Heart left ventricle (tissue), 16 donors: ENCODE results near the gene PPP1R37. TPM values are rescaled to one million over a fixed set of nuclear protein-coding genes. Genes with fewer than 3 reads are reported as not detected.

Source experiments
- ATAC-seq, 4 donors: fragments of 200-7000 bp; cut with Tn5 transposase; one replicate each; pipeline ENCODE4 v1.9.1; 2020 to 2022; ENCODE audit warnings: moderate library complexity in 4 of 4, mild to moderate bottlenecking in 3 of 4, moderate number of reproducible peaks in 1 of 4
- DNase-seq, 5 donors: peaks; one replicate each; pipeline ENCODE4 v3.0.0-alpha.2; 2020
- H3K27ac ChIP-seq, 12 donors: fragments of 200-600 bp; sonication (generic) in 4 of 12; one replicate each; pipeline versions ENCODE4 v1.5.0 to v1.8.0; 2016 to 2022; ENCODE audit warnings: mild to moderate bottlenecking in 2 of 12
- H3K27me3 ChIP-seq, 9 donors: fragments of 200-600 bp; sonication (generic) in 2 of 9; one replicate each; pipeline versions ENCODE4 v1.5.1 to v1.8.0; 2016 to 2022; ENCODE audit warnings: mild to moderate bottlenecking in 3 of 9
- H3K36me3 ChIP-seq, 9 donors: fragments of 200-600 bp; sonication (generic) in 2 of 9; one replicate each; pipeline versions ENCODE4 v1.5.0 to v1.8.0; 2018 to 2022; ENCODE audit warnings: mild to moderate bottlenecking in 2 of 9
- H3K4me1 ChIP-seq, 12 donors: fragments of 200-600 bp; sonication (generic) in 4 of 12; one replicate each; pipeline versions ENCODE4 v1.5.0 to v1.8.0; 2016 to 2022; ENCODE audit warnings: mild to moderate bottlenecking in 3 of 12
- H3K4me3 ChIP-seq, 12 donors: fragments of 200-600 bp; sonication (generic) in 4 of 12; one replicate each; pipeline versions ENCODE4 v1.5.0 to v1.8.0; 2017 to 2022; ENCODE audit warnings: mild to moderate bottlenecking in 9 of 12, moderate library complexity in 4 of 12
- H3K9me3 ChIP-seq, 12 donors: fragments of 200-600 bp; sonication (generic) in 4 of 12; one replicate each; pipeline versions ENCODE4 v1.5.0 to v1.8.0; 2016 to 2022; ENCODE audit warnings: mild to moderate bottlenecking in 1 of 12
- CTCF ChIP-seq, 12 donors: fragments of 200-600 bp; sonication (generic) in 4 of 12; IDR thresholded peaks; one replicate each; pipeline versions ENCODE4 v1.5.0 to v1.8.0; 2018 to 2022; ENCODE audit warnings: antibody characterized with exemption in 12 of 12, mild to moderate bottlenecking in 5 of 12
- POLR2A ChIP-seq, 2 donors: fragments of 450-650 bp; IDR thresholded peaks; one replicate each; pipeline ENCODE4 v1.6.1; 2017; ENCODE audit warnings: antibody characterized with exemption in 2 of 2, mild to moderate bottlenecking in 2 of 2, moderate library complexity in 2 of 2
- WGBS, 4 donors: extraction: QIAGEN DNeasy Blood & Tissue Kit in 2 of 4; methylation state at CpG; one replicate each; pipeline versions ENCODE4 v1.1.5 to v1.1.7; 2013 to 2018; 5-methylcytosine and 5-hydroxymethylcytosine counted together
- intact Hi-C, 10 donors: fragments of 100-400 bp; cut with DNase I; formaldehyde crosslinking; loops; one replicate each; pipeline versions ENCODE4 v1.11.1 to v1.14.2; 2022
- polyA plus RNA-seq, 2 donors: library from polyadenylated mRNA; stranded (reverse); fragments of 200-250 nt; gene quantifications; one replicate each; pipeline ENCODE4 v1.2.3, GENCODE V29; 2013
- total RNA-seq, 9 donors: library from RNA; depleted of rRNA in 2 of 9; stranded (reverse); fragments of >200 nt in 2 of 9; fragmentation: NEBNext Ultra II Directional in 3 of 9; extraction: Animal tissue kit (Norgen Biotek cat#: 25700) in 3 of 9; gene quantifications; one replicate each; pipeline versions ENCODE4 v1.1.0 to v1.2.4, GENCODE V29; 2016 to 2023
- donor health status: ischemic (EF 13 %, LVEDD 7.1; RV severe dilation, severe dysfunction).
- donor health status: healthy with polysubstance abuse.
- donor health status: DM: no; HTN: yes; CAD: no.
- donor health status: DM: no; HTN: no; CAD: no.
- donor health status: ischemic (EF 25% LVEDD 6.9; RV normal size, moderate dysfunction).
- donor health status: ischemic (EF 25% LVEDD 5.7; RV mildly dilated, moderate dysfunction).
- donor health status: healthy.
- donor health status: DM: yes; HTN: yes; CAD: no.
- donor health status: ischemic (EF 35%, LVEDD 5.7; RV mildly dilated, moderate dysfunction).
- donor health status: nonischemic (EF 11% LVEDD 7.7; RV severe dilation, severe dysfunction).
- donor health status: DM: yes; HTN: yes; CAD: no.
- donor health status: PGD.
- donor health status: ischemic (EF 29% LVEDD 5.4; RV normal size, mild dysfunction).
- donor health status: nonischemic (EF 23%, LVEDD 6.1; RV moderate dilation, normal function).

PPP1R37 gene
- total and polyA plus RNA-seq, 11 donors = 16.0 to 33.7 (median 18.9) TPM

GRCh38 chr19:45051929-45052579, 40.9 kb upstream of the PPP1R37 start:
- Histone ChIP-seq H3K27ac (no peak overlapping the region), H3K9me3 (no peaks in the 10 kb centered on the region), H3K4me1 (peaks cover 0 to 38% (median 19%) of the 10 kb centered on the region in 12 donors), H3K4me3 (no peak overlapping the region), H3K36me3 (peaks cover 3 to 62% (median 51%) of the 10 kb centered on the region in 9 donors), H3K27me3 (no peaks in the 10 kb centered on the region)
- TF ChIP-seq POLR2A (IDR thresholded peaks at IDR 0.05) (no peak), CTCF (IDR thresholded peaks at IDR 0.05) (no peak)
- 69 to 76% (median 70%) methylated on average over 9 of the region's 9 CpGs for WGBS, 4 donors
- ATAC-seq (no peak), DNase-seq (no peak)
- intact Hi-C loops = loop anchor here in 4 of 10 donors (10.0 kb wide), 2 partner anchors 147 to 157 kb away; partner anchors contain the start of genes APOE (in 3 of the 4) and TOMM40 (in 1 of the 4)

GRCh38 chr19:45056831-45057230, 36.1 kb upstream of the PPP1R37 start:
- H3K4me3 ChIP-seq = no peak overlapping the region
- no peaks in the 10 kb centered on the region for H3K27me3 ChIP-seq
- no peak overlapping the region for H3K27ac ChIP-seq
- peaks cover 3 to 100% (median 98%) of the 10 kb centered on the region in 9 donors for H3K36me3 ChIP-seq
- intact Hi-C loops = loop anchor here in 5 of 10 donors (5.0 to 10.0 kb wide), 3 partner anchors 152 to 162 kb away; partner anchors contain the start of genes APOE (in 3 of the 5) and TOMM40 (in 1 of the 5)
- DNase-seq (no peak), ATAC-seq (no peak)
- H3K9me3 ChIP-seq = no peaks in the 10 kb centered on the region
- H3K4me1 ChIP-seq = peaks cover 0 to 7% (median 0%) of the 10 kb centered on the region in 12 donors
- 83 to 91% (median 86%) methylated on average over 8 of the region's 8 CpGs for WGBS, 4 donors
- TF ChIP-seq CTCF (IDR thresholded peaks at IDR 0.05) (no peak), POLR2A (IDR thresholded peaks at IDR 0.05) (no peak)

- ATAC-seq = no peak
- H3K27ac ChIP-seq = no peak overlapping the region
- H3K4me1 ChIP-seq = peaks cover 0 to 1% (median 0%) of the 10 kb centered on the region in 12 donors
- H3K36me3 ChIP-seq = peaks cover 6 to 100% (median 99%) of the 10 kb centered on the region in 9 donors
- no peak overlapping the region for H3K4me3 ChIP-seq
- no peak for DNase-seq
- no peaks in the 10 kb centered on the region for H3K9me3 ChIP-seq
- TF ChIP-seq CTCF (IDR thresholded peaks at IDR 0.05) (no peak), POLR2A (IDR thresholded peaks at IDR 0.05) (no peak)
- 84 to 91% (median 88%) methylated on average over 9 of the region's 9 CpGs for WGBS, 4 donors
- intact Hi-C loops = loop anchor here in 5 of 10 donors (5.0 to 10.0 kb wide), 3 partner anchors 153 to 163 kb away; partner anchors contain the start of genes APOE (in 3 of the 5) and TOMM40 (in 1 of the 5)
- H3K27me3 ChIP-seq = no peaks in the 10 kb centered on the region
Observed at GRCh38 chr19:45057444-45057843, 35.5 kb upstream of the PPP1R37 start.

- TF ChIP-seq CTCF (IDR thresholded peaks at IDR 0.05) = no peak
- no peak for TF ChIP-seq POLR2A (IDR thresholded peaks at IDR 0.05)
- no peak for ATAC-seq
- intact Hi-C loops = loop anchor here in 5 of 10 donors (5.0 to 10.0 kb wide), 3 partner anchors 154 to 164 kb away; partner anchors contain the start of genes APOE (in 3 of the 5) and TOMM40 (in 1 of the 5)
Observed at GRCh38 chr19:45058622-45059159, 34.3 kb upstream of the PPP1R37 start.

More at GRCh38 chr19:45058622-45059159, 34.3 kb upstream of the PPP1R37 start:
- DNase-seq = no peak
- 83 to 86% (median 85%) methylated on average over 14 of the region's 14 CpGs for WGBS, 4 donors
- peaks cover 8 to 100% (median 99%) of the 10 kb centered on the region in 9 donors for H3K36me3 ChIP-seq
- no peak overlapping the region for H3K27ac ChIP-seq
- H3K9me3 ChIP-seq = no peaks in the 10 kb centered on the region
- H3K27me3 ChIP-seq = no peaks in the 10 kb centered on the region
- no peak overlapping the region for H3K4me3 ChIP-seq
- no peaks in the 10 kb centered on the region for H3K4me1 ChIP-seq
